ENCODE data around the gene PDE6A.

DNA sequence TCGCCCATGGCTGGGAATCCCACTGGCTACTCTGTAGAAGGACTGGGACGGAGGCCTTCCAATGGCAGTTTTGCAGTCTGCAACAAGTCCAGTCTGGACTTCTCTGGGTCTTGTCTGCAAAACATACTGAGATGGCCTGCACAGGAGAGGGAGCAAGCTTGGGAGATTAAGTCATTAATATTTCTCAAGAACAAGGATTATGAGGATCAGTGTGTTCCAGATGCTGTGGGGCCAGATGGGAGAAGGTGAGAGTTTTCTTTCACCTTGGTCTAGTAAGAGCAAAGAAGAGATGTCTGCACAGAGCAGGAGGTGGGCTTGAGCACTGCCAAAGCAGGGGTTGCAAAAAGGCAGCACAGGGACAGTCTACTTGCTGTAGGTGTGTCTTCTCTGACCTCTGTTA lies at the start of gene PDE6A:
- no peak for TF ChIP-seq CTCF (tag by site-specific recombination; IDR thresholded peaks at IDR 0.05)
- TF ChIP-seq BCL11A (tag by site-specific recombination; IDR thresholded peaks at IDR 0.05; ENCODE audit: low read depth), result no peak
- no peak for TF ChIP-seq REST (tag by site-specific recombination; IDR thresholded peaks at IDR 0.05)
- TF ChIP-seq MYNN (tag by site-specific recombination; IDR thresholded peaks at IDR 0.05; ENCODE audit: borderline replicate concordance), result no peak
- TF ChIP-seq ZNF449 (tag by site-specific recombination; IDR thresholded peaks at IDR 0.05), result no peak
- TF ChIP-seq ZNF146 (tag by site-specific recombination; IDR thresholded peaks at IDR 0.05), result no peak
- no peak for TF ChIP-seq ZBTB10 (tag by site-specific recombination; IDR thresholded peaks at IDR 0.05)

Data from HEK293 (cell line).